Head of caudate nucleus (tissue), 42 donors: ENCODE results near the gene SULT1A1.
"Not testable (repeated sequence)": the region's sequence is repeated elsewhere in the genome, so short reads cannot be mapped to it uniquely, and the experiment has no call there.

Source experiments
- DNase-seq, 42 donors: peaks; one replicate each; pipeline versions ENCODE4 v3.0.0 to v3.0.0-alpha.2; 2020 to 2021; ENCODE audit warnings: mixed read lengths in 7 of 42
- intact Hi-C: fragments of 100-400 bp; cut with DNase I; formaldehyde crosslinking; loops from one replicate; pipeline ENCODE4 v1.15.0; 2022

The SULT1A1 gene

DNA sequence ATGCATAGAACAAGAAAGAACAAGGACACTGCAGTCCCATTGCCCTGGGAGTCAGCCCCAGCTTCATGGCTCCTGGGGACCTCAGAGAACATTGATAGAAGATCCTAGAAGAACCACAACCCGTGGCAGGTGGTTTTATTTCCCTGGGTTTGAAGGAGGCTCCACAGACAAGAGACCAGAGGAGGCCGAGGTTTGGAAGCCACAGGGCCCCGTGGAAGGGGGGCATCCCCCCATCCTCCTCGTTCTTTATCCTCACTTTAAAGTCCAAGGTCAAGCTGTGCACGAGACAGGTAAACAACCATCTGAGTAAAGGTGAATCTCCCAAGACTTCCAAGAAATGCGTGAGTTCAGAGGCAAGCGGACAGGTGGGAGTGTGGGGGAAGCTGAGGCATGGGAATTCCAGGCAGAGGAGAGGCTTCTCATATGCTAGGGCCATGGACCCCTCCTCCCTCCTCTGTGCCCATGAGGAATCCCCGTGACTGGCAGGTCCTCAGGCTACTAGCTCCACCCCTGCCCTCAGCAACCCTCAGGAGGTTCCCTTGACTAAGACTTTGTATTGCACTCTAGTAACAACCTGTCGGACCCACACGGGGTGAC lies 849 bp upstream of the SULT1A1 start:
- intact Hi-C loops = no loop called here
- peak in 3 of 42 donors; percentile 6 to 26 (median 17) for DNase-seq

- peak in 9 of 42 donors; percentile 23 to 53 (median 28) for DNase-seq
- intact Hi-C loops = not testable (repeated sequence)
Measured at GRCh38 chr16:28608867-28609596, 812 bp downstream of the SULT1A1 start.

DNA sequence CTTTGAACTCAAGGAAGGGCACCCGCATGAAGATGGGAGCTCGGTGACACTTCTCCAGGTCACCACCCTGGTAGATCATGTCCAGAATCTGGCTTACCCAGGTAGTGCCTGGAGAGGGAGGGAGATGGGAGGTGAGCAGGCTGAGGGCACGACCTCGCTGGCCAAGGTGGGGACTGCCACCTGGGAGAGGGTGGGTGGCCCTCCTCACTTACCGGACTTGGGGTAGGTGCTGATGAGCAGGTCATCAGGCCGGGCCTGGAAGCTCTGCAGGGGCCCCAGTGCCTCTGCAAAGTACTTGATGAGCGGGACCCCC lies 1.4 kb downstream of the SULT1A1 start:
- DNase-seq = peak in 3 of 42 donors; percentile 5 to 10 (median 6)
- intact Hi-C loops = not testable (repeated sequence)

- intact Hi-C loops = not testable (repeated sequence)
- peak in 3 of 42 donors; percentile 4 to 18 (median 18) for DNase-seq
Measured at GRCh38 chr16:28607681-28608495, 2.0 kb downstream of the SULT1A1 start.

DNA sequence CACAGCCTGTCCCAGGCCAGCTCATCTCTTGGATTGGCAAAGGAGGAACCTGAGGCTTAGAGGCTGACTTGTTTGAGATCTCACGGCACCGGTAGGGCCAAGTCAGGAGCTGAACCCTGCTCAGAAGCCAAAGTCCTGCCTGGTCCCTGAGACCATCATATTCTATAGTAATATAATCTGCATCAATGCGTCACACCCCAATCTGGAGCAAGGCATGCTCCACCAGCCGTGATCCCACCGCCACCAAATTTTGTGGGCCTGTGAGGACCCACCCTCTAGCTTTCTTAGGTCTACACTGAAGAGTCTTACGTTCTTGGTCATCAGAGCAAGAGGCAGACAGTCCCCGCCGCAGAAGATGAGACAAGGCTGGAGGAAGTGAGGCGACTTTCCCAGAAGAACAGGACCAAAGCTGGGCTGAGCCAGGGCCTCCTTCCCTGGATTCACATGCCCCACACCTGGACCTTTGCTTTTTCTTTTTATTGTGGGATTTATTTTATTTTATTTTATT lies 2.7 kb downstream of the SULT1A1 start:
- DNase-seq = peak in 2 of 42 donors; percentile 16 to 35
- intact Hi-C loops = no loop called here

GRCh38 chr16:28606291-28607115 lies 3.3 kb downstream of the SULT1A1 start:
- intact Hi-C loops = no loop called here
- peak in 1 of 42 donors; percentile 31 for DNase-seq

DNA sequence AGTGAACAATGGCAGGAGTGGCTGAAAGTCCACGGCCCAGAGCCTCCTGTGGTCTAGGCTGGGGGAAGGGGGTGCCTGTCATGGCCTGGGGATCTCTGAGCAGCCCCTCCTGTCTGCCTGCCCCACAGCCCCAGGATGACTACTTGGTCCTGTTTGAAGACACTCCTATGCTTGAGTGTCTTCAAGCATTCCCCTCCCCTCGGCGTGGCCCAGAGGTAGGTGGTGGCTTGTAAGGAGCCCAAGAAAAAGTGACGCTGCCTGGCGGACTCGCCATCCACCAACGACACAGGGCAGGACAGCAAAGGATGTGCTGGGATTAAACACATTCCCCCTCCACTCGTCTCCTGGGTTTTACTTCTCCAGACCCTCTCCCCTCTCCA lies 5.7 kb downstream of the SULT1A1 start:
- intact Hi-C loops = no loop called here

DNA sequence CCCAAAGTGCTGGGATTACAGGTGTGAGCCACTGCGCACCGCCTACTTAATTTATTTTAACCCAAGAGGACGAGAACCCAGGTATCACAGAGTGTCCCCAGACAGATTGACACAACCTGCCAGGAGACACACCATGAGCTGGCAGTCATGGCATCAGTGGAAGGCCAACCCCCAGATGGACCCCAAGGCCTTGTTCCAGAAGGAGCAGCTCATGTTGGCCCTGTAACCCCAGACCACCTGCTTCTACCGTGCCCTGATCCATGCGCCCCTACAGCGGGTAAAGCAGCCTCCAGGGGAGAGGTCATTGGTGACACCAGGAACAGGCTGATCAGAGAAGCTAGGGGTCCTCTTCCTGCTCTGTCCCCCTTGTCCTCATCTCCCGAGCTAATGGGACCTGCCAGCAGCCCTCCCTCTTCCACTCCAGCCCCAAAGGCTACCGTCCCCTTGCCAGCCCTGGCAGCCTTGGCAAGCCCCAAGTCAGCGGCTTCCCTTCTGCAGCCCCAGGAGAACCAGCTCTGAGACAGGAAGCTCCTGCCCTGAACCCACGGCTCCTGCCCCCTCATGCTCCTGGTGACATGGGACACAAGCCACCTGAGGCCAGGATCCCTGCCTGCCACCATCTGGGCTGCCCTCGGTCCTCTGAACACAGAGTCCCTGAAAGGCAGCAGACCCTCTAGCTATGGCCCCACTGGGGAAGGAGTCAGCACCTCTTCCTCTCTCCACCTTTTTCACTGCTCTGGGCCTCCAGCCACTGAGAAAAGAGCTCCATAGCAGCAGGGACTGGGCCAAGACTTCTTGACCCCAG lies 6.3 kb downstream of the SULT1A1 start:
- DNase-seq = no peak
- intact Hi-C loops = no loop called here

More for the DNA sequence above, 5.7 kb downstream of the SULT1A1 start:
- no peak for DNase-seq

DNA sequence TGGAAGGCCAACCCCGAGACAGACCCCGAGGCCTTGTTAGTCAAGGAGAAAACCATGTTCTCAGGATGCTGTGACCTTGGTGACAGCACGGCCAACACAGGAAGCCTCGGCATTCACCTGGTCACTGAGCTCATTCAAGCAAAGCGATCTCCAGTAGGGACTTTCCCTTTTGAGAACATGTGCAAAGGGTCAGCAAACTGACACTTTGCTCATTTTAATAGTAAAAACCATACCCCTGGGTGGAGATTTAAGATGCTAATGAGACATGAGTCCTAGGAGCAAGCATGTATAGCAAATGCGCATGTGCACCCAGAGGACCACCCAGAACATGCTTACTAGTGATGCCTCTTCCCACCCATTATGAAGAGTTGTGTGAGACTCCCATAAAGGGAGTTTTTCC lies 7.3 kb downstream of the SULT1A1 start:
- intact Hi-C loops = no loop called here
- DNase-seq = peak in 1 of 42 donors; percentile 10

DNA sequence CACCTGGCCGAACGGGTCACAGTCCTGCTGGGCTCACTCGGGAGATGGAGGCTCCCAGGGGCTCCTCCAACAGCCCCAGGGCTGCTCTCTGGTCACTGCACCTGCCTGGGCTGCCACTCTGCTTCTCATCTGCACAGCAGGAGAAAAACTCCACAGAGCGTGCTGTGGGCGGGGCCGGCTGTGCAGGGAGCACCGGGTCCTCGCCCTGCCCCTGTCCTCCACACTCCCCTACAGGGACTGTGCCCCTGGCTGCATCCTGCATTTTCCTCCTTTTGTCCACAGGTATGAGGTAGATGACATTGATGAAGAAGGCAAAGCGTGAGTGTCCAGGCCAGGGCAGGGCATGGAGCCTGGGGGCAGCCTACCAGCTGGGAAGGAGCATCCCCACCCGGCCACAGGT lies 7.8 kb downstream of the SULT1A1 start:
- DNase-seq, intact Hi-C loops: not testable (repeated sequence)

DNA sequence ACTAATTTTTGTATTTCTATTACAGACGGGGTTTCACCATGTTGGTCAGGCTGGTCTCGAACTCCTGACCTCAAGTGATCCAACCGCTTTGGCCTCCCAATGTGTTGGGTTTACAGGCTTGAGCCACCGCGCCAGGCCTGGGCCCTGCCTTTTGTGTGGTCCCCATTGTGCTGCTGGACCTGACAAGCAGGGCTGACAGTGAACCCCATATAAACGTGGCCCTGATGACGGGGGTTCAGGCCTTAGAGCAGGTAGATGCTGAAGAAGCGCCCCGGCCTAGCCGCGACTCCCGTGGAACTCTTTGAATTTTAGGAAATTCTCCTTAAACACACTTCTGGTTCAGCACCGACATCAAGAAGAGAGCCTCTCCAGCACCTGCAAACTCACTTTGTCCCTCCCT lies 8.3 kb downstream of the SULT1A1 start:
- intact Hi-C loops = not testable (repeated sequence)
- peak in 1 of 42 donors; percentile 17 for DNase-seq

DNA sequence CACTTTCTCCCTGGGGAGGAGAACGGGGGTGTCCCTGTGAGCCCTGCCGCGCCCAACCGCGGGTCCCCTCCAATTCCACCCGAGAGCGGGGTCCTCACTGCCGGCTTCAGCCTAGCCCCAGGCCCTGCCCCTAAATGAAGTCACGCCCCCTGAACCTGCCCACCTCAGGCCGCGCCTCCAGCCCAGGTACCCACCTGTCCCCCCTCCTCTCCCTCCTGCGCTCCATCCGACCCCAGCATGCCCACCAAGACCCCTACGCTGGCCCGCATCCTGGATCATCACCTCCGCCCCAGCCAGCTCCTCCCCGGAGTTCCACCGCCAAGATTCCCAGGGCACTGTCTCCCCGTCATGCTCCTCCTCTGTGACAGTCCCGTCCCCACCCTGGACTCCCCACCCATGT lies 8.9 kb downstream of the SULT1A1 start:
- DNase-seq, intact Hi-C loops: not testable (repeated sequence)

- intact Hi-C loops, DNase-seq: not testable (repeated sequence)
Measured at GRCh38 chr16:28599377-28600285, 10.2 kb downstream of the SULT1A1 start.

DNA sequence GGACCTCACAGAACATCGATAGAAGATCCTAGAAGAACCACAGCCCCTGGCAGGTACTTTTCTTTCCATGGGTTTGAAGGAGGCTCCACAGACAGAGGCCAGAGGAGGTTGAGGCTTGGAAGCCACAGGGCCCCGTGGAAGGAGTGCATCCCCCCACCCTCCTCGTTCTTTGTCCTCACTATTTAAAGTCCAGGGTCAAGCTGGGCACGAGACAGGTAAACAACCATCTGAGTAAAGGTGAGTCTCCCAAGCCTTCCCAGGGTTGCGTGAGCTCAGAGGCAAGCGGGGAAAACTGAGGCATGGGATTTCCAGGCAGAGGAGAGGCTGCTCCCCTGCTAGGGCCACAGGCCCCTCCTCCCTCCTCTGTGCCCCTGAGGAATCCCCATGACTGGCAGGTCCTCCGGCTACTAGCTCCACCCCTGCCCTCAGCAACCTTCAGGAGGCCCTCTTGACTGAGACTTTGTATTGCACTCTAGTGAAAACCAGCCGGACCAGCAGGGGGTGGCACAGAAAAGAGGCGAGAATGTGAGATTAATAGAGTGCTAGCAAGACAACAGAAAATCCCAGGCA lies 12.1 kb downstream of the SULT1A1 start:
- intact Hi-C loops = no loop called here
- DNase-seq = no peak

DNA sequence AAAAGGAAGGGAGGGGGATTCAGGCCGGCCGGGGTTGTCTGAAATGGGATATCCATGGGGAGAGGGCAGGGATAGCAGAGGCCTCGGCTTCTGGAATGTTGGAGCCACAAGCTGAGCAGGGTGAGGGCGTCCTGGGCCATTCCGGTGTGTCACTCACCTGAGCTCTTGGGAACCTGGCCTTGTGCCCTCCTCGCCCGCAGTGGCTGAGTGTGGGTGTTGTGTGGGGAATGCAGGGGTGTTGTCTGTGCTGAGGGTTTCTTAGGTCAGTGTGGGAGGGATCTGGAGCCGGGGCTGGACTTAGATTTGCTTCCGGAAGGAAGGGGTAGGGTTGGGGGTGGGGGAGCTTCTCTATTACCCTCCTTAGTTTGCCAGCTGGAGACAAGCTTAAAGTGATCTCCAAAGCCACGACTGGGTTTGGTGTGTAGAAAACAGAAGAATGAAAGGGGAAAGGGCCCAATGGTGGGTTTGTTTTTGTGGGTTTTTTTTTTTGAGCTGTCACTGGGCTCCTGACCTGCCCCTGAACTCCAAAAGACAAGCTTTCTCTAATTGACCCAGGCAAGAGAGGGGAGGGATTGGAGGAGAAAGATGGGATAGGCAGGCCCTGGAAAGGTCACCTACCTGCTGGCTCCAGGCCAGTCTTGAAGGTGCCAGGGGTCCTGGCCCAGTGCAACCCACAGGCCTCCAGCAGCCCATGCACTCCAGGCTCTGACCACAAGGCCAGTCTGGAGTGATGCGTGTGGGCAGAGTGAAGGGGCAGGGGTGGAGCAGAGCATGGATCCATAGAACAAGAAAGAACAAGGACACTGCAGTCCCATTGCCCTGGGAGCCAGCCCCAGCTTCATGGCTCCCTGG lies 12.8 kb downstream of the SULT1A1 start, which contains the start of gene SULT1A2:
Gene SULT1A2 (minus strand): TSS at position 211 of the 852 bp plus-strand sequence. CDS start 1,120 bp downstream, outside the sequence.
- intact Hi-C loops = no loop called here
- DNase-seq = no peak
